Large intestine (tissue), 3 donors: ENCODE data around the gene SREBF2. TPM values are rescaled to one million over a fixed set of nuclear protein-coding genes. Genes with fewer than 3 reads are reported as not detected.
A peak's percentile ranks its signal among the peaks of the same experiment; 100 is the strongest.
"Not testable (repeated sequence)": the region's sequence is repeated elsewhere in the genome, so short reads cannot be mapped to it uniquely, and the experiment has no call there.

ENCODE experiments used
- DNase-seq, 2 donors: peaks; one replicate each; pipeline versions ENCODE4 v3.0.0 to v3.0.0-alpha.2; 2013
- H3K27ac ChIP-seq: one replicate; pipeline ENCODE4 v1.5.1; 2013; ENCODE audit warnings: low read length
- H3K27me3 ChIP-seq: 2 replicates; pipeline ENCODE4 v1.6.1; 2013; ENCODE audit warnings: low read length; ENCODE audit not compliant: control insufficient read depth, insufficient read depth
- H3K36me3 ChIP-seq: 2 replicates; pipeline ENCODE4 v1.6.1; 2013; ENCODE audit warnings: low read length; ENCODE audit not compliant: control insufficient read depth, insufficient read depth
- H3K4me1 ChIP-seq: one replicate; pipeline ENCODE4 v1.6.1; 2013; ENCODE audit warnings: low read length; ENCODE audit not compliant: control insufficient read depth, insufficient read depth
- H3K4me3 ChIP-seq: one replicate; pipeline ENCODE4 v1.5.1; 2013; ENCODE audit warnings: low read length
- H3K9me3 ChIP-seq: one replicate; pipeline ENCODE4 v1.6.1; 2013; ENCODE audit warnings: mild to moderate bottlenecking, low read depth, low read length, moderate library complexity; ENCODE audit not compliant: control insufficient read depth
- WGBS: methylation state at CpG from one replicate; pipeline ENCODE4 v1.1.5; 2013; ENCODE audit warnings: low lambda C conversion rate; ENCODE audit not compliant: insufficient coverage; 5-methylcytosine and 5-hydroxymethylcytosine counted together
- polyA plus RNA-seq: library from polyadenylated mRNA; unstranded; fragments of 120-200 nt; gene quantifications from one replicate; pipeline ENCODE4 v1.2.1, GENCODE V29; 2013

Gene SREBF2
- polyA plus RNA-seq, 1 donor, result 73.5 TPM

GRCh38 chr22:41857860-41858199 lies 24.9 kb downstream of the SREBF2 start:
- Histone ChIP-seq H3K4me1 (peaks cover 33% of the 10 kb centered on the region), H3K27ac (no peak overlapping the region), H3K36me3 (no peaks in the 10 kb centered on the region), H3K4me3 (no peak overlapping the region), H3K9me3 (no peaks in the 10 kb centered on the region), H3K27me3 (no peaks in the 10 kb centered on the region)
- no peak for DNase-seq

DNA sequence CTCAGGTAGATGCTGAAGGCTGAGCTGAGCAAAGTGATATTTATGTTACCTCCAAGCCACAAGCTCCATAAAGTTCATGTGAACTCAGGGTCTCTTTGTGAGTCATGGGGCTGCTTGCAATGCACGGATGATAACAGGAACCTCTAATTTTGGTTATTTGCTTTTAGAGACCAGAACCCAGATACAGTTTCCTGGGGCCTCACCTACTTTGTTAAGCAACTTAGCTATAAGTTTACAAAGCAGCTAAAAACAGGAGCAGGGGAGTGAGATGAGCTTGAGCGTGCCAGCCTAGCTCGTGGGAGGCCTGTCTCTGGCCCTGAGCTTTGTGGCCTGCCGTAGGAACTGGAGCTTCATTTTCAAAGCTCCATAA lies 29.2 kb downstream of the SREBF2 start:
- H3K4me3 ChIP-seq, result no peak overlapping the region
- DNase-seq, result peak in 1 of 2 donors; percentile 54
- H3K27ac ChIP-seq, result peak overlapping the region; percentile 54
- H3K36me3 ChIP-seq, result peaks cover 15% of the 10 kb centered on the region
- peaks cover 24% of the 10 kb centered on the region for H3K4me1 ChIP-seq
- no CpG with 5 or more reads among the region's 4 CpGs for WGBS
- no peaks in the 10 kb centered on the region for H3K9me3 ChIP-seq
- no peaks in the 10 kb centered on the region for H3K27me3 ChIP-seq

GRCh38 chr22:41862530-41863266 lies 29.8 kb downstream of the SREBF2 start:
- Histone ChIP-seq H3K27ac (peak overlapping the region; percentile 54), H3K4me1 (peaks cover 20% of the 10 kb centered on the region), H3K27me3 (no peaks in the 10 kb centered on the region), H3K4me3 (no peak overlapping the region), H3K9me3 (no peaks in the 10 kb centered on the region), H3K36me3 (peaks cover 17% of the 10 kb centered on the region)
- no peak for DNase-seq
- no CpG with 5 or more reads among the region's 11 CpGs for WGBS

GRCh38 chr22:41863472-41863871 lies 30.6 kb downstream of the SREBF2 start:
- whole genome bisulfite sequencing, result no CpG with 5 or more reads among the region's 2 CpGs
- Histone ChIP-seq H3K27me3 (no peaks in the 10 kb centered on the region), H3K4me3 (no peak overlapping the region), H3K36me3 (peaks cover 24% of the 10 kb centered on the region), H3K9me3 (no peaks in the 10 kb centered on the region), H3K4me1 (peaks cover 20% of the 10 kb centered on the region), H3K27ac (no peak overlapping the region)
- no peak for DNase-seq

GRCh38 chr22:41868556-41868955 lies 35.7 kb downstream of the SREBF2 start:
- DNase-seq, result no peak
- H3K36me3 ChIP-seq, result peaks cover 48% of the 10 kb centered on the region
- no peaks in the 10 kb centered on the region for H3K27me3 ChIP-seq
- WGBS, result no CpG with 5 or more reads among the region's 10 CpGs
- H3K4me3 ChIP-seq, result no peak overlapping the region
- no peaks in the 10 kb centered on the region for H3K9me3 ChIP-seq
- no peaks in the 10 kb centered on the region for H3K4me1 ChIP-seq
- no peak overlapping the region for H3K27ac ChIP-seq

DNA sequence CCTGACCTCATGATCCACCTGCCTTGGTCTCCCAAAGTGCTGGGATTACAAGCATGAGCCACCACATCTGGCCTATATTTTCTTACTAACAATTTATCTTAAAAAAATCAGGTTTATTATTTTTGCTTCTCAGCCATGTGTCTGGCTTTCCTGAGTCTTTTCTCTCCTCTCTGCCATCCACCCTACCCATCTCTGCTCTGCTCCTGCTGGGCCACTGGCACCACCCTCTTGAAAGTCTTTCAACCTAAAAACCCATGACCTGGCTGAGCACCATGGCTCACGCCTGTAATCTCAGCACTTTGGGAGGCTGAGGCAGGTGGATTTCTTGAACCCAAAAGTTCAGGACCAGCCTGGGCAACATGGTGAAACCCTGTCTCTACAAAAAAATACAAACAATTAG lies 37.2 kb downstream of the SREBF2 start:
- no CpG with 5 or more reads among the region's 1 CpG for WGBS
- not testable (repeated sequence) for H3K27me3 ChIP-seq, H3K4me1 ChIP-seq, DNase-seq, H3K4me3 ChIP-seq, H3K9me3 ChIP-seq, H3K27ac ChIP-seq
- H3K36me3 ChIP-seq, result peaks cover 55% of the 10 kb centered on the region

DNA sequence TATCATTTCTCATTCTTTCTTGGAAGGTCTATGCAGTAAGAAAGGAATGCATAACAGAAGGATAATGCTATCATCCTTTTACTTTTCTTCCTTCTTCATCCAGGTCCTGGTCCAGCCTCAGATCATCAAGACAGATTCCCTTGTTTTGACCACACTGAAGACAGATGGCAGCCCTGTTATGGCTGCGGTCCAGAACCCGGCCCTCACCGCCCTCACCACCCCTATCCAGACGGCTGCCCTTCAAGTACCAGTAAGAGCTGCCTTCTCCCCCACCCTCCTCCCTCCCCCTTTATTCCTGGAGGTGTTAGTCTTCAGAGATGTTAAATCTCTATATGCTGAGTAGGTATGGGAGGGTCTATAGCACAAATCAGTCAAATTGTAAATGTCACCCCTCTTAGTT lies 37.9 kb downstream of the SREBF2 start:
- Histone ChIP-seq H3K4me1 (no peaks in the 10 kb centered on the region), H3K27me3 (no peaks in the 10 kb centered on the region), H3K27ac (no peak overlapping the region), H3K9me3 (no peaks in the 10 kb centered on the region), H3K4me3 (no peak overlapping the region), H3K36me3 (peaks cover 60% of the 10 kb centered on the region)
- DNase-seq, result no peak
- WGBS, result no CpG with 5 or more reads among the region's 4 CpGs

- H3K36me3 ChIP-seq, result peaks cover 64% of the 10 kb centered on the region
- no peak overlapping the region for H3K27ac ChIP-seq
- H3K9me3 ChIP-seq, result no peaks in the 10 kb centered on the region
- no peaks in the 10 kb centered on the region for H3K27me3 ChIP-seq
- H3K4me3 ChIP-seq, result no peak overlapping the region
- no CpG with 5 or more reads among the region's 5 CpGs for WGBS
- H3K4me1 ChIP-seq, result no peaks in the 10 kb centered on the region
- DNase-seq, result no peak
Observed at GRCh38 chr22:41873391-41873790, 40.5 kb downstream of the SREBF2 start.

GRCh38 chr22:41874090-41874489 lies 41.2 kb downstream of the SREBF2 start:
- no peak overlapping the region for H3K27ac ChIP-seq
- DNase-seq, result no peak
- H3K4me3 ChIP-seq, result no peak overlapping the region
- H3K9me3 ChIP-seq, result no peaks in the 10 kb centered on the region
- no peaks in the 10 kb centered on the region for H3K27me3 ChIP-seq
- H3K36me3 ChIP-seq, result peaks cover 63% of the 10 kb centered on the region
- no peaks in the 10 kb centered on the region for H3K4me1 ChIP-seq
- WGBS, result no CpG with 5 or more reads among the region's 2 CpGs

DNA sequence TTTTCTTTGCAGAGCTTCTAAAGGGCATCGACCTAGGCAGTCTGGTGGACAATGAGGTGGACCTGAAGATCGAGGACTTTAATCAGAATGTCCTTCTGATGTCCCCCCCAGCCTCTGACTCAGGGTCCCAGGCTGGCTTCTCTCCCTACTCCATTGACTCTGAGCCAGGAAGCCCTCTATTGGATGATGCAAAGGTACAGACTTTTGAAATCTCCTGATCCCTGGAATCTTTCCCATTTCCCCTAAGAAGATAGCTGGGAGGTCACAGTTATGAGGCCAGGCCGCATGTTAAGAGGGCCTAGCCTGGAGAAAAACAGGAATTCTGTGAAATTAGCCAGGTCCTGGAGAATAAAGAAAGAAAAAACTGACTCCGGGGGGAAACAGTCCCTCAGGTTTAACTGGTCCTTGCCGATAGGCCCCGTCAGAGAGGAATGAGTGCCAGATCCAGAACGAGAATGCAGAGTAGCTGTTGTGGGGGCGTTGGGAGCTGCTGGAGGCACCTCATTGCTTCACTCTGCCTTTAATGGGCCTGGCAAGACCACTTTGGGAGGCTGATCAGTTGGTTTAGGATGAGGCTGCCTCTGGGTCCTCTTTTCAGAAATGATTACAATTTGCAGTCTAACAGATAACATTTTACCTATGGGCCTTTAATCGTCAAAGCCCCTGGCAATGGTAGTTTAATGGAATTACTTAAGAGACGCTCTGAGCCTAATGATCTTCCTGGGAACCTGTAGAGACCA lies 42.8 kb downstream of the SREBF2 start:
- Histone ChIP-seq H3K4me3 (no peak overlapping the region), H3K27me3 (no peaks in the 10 kb centered on the region), H3K36me3 (peaks cover 70% of the 10 kb centered on the region), H3K27ac (no peak overlapping the region), H3K9me3 (no peaks in the 10 kb centered on the region), H3K4me1 (no peaks in the 10 kb centered on the region)
- DNase-seq, result no peak
- 100% methylated on average over 1 of the region's 10 CpGs for WGBS

GRCh38 chr22:41876275-41876674 lies 43.4 kb downstream of the SREBF2 start:
- H3K4me1 ChIP-seq, result no peaks in the 10 kb centered on the region
- H3K36me3 ChIP-seq, result peaks cover 69% of the 10 kb centered on the region
- no peak for DNase-seq
- no peak overlapping the region for H3K27ac ChIP-seq
- H3K9me3 ChIP-seq, result no peaks in the 10 kb centered on the region
- H3K27me3 ChIP-seq, result no peaks in the 10 kb centered on the region
- H3K4me3 ChIP-seq, result no peak overlapping the region
- WGBS, result 100% methylated on average over 2 of the region's 3 CpGs
